ENCODE measurements around the gene EIF5B. TPM values are rescaled to one million over a fixed set of nuclear protein-coding genes. Genes with fewer than 3 reads are reported as not detected.

EIF5B gene
- total and polyA plus RNA-seq, 4 donors, result 22.9 to 36.2 (median 31.7) TPM

GRCh38 chr2:99380376-99381010 is 43.3 kb downstream of the EIF5B start:
- TF ChIP-seq CTCF (IDR thresholded peaks at IDR 0.05; ENCODE audit: control extremely low read depth, extremely low read depth), result no peak
- H3K4me1 ChIP-seq (ENCODE audit: control insufficient read depth in 5 of 5, insufficient read depth in 5 of 5, low read length in 5 of 5), result no peaks in the 10 kb centered on the region
- H3K27me3 ChIP-seq (ENCODE audit: control insufficient read depth in 3 of 3, insufficient read depth in 3 of 3, low read length in 2 of 3), result no peaks in the 10 kb centered on the region
- H3K9me3 ChIP-seq (ENCODE audit: control insufficient read depth in 4 of 4, insufficient read depth in 3 of 4, low read length in 3 of 4), result peaks cover 0 to 2% (median 0%) of the 10 kb centered on the region in 4 donors
- H3K4me3 ChIP-seq, result no peak overlapping the region
- no peak overlapping the region for H3K27ac ChIP-seq (ENCODE audit: low read depth in 1 of 2, low read length in 1 of 2)
- no peak for ATAC-seq (ENCODE audit: insufficient read depth, low FRiP score)
- WGBS, 2 donors, result 89 to 93% methylated on average over 3 of the region's 3 CpGs
- peaks cover 4 to 41% (median 29%) of the 10 kb centered on the region in 4 donors for H3K36me3 ChIP-seq (ENCODE audit: control insufficient read depth in 4 of 4, insufficient read depth in 4 of 4, low read length in 4 of 4)
- no peak for DNase-seq
- no peak overlapping the region for H3K9ac ChIP-seq (ENCODE audit: insufficient read depth in 1 of 2, low read length in 2 of 2)

GRCh38 chr2:99382143-99382542 is 45.0 kb downstream of the EIF5B start:
- Histone ChIP-seq H3K4me3 (no peak overlapping the region), H3K36me3 (ENCODE audit: control insufficient read depth in 4 of 4, insufficient read depth in 4 of 4, low read length in 4 of 4) (peaks cover 9 to 39% (median 23%) of the 10 kb centered on the region in 4 donors), H3K4me1 (ENCODE audit: control insufficient read depth in 5 of 5, insufficient read depth in 5 of 5, low read length in 5 of 5) (no peaks in the 10 kb centered on the region), H3K9me3 (ENCODE audit: control insufficient read depth in 4 of 4, insufficient read depth in 3 of 4, low read length in 3 of 4) (peaks cover 0 to 2% (median 0%) of the 10 kb centered on the region in 4 donors), H3K9ac (ENCODE audit: insufficient read depth in 1 of 2, low read length in 2 of 2) (no peak overlapping the region), H3K27ac (ENCODE audit: low read depth in 1 of 2, low read length in 1 of 2) (no peak overlapping the region), H3K27me3 (ENCODE audit: control insufficient read depth in 3 of 3, insufficient read depth in 3 of 3, low read length in 2 of 3) (no peaks in the 10 kb centered on the region)
- ATAC-seq (ENCODE audit: insufficient read depth, low FRiP score) (no peak), DNase-seq (no peak)
- WGBS, 2 donors, result 95 to 97% methylated on average over 2 of the region's 2 CpGs
- no peak for TF ChIP-seq CTCF (IDR thresholded peaks at IDR 0.05; ENCODE audit: control extremely low read depth, extremely low read depth)

- no peak overlapping the region for H3K4me3 ChIP-seq
- no peak for TF ChIP-seq CTCF (IDR thresholded peaks at IDR 0.05; ENCODE audit: control extremely low read depth, extremely low read depth)
- DNase-seq (no peak), ATAC-seq (ENCODE audit: insufficient read depth, low FRiP score) (no peak)
- H3K27me3 ChIP-seq (ENCODE audit: control insufficient read depth in 3 of 3, insufficient read depth in 3 of 3, low read length in 2 of 3), result no peaks in the 10 kb centered on the region
- 95 to 96% methylated on average over 2 of the region's 2 CpGs for WGBS, 2 donors
- H3K4me1 ChIP-seq (ENCODE audit: control insufficient read depth in 5 of 5, insufficient read depth in 5 of 5, low read length in 5 of 5), result no peaks in the 10 kb centered on the region
- H3K36me3 ChIP-seq (ENCODE audit: control insufficient read depth in 4 of 4, insufficient read depth in 4 of 4, low read length in 4 of 4), result peaks cover 7 to 28% (median 26%) of the 10 kb centered on the region in 4 donors
- no peak overlapping the region for H3K27ac ChIP-seq (ENCODE audit: low read depth in 1 of 2, low read length in 1 of 2)
- no peak overlapping the region for H3K9ac ChIP-seq (ENCODE audit: insufficient read depth in 1 of 2, low read length in 2 of 2)
- peaks cover 0 to 2% (median 0%) of the 10 kb centered on the region in 4 donors for H3K9me3 ChIP-seq (ENCODE audit: control insufficient read depth in 4 of 4, insufficient read depth in 3 of 4, low read length in 3 of 4)
Measured at GRCh38 chr2:99386011-99386410, 48.8 kb downstream of the EIF5B start.
